HTR-8/SVneo (cell line): ENCODE results near the gene MS4A10.
A peak's percentile ranks its signal among the peaks of the same experiment; 100 is the strongest.

Experiments
- DNase-seq: peaks from one replicate; pipeline ENCODE4 v3.0.0; 2011; ENCODE audit warnings: low spot score, mixed read lengths; ENCODE audit not compliant: insufficient read length
- FAIRE-seq: peaks from 2 replicates; lab custom pipeline; 2011; peaks lifted over from hg19 to GRCh38; lab: Jason Lieb, UNC

MS4A10 gene

GRCh38 chr11:60764879-60765278 is 20.3 kb upstream of the MS4A10 start:
- no peak for FAIRE-seq
- DNase-seq, result no peak

GRCh38 chr11:60765355-60765754 is 19.8 kb upstream of the MS4A10 start:
- no peak for FAIRE-seq
- no peak for DNase-seq

- no peak for FAIRE-seq
- no peak for DNase-seq
Observed at GRCh38 chr11:60766547-60766946, 18.6 kb upstream of the MS4A10 start.

- FAIRE-seq, result no peak
Observed at GRCh38 chr11:60767388-60767811, 17.7 kb upstream of the MS4A10 start.

GRCh38 chr11:60768202-60768601 is 16.9 kb upstream of the MS4A10 start:
- FAIRE-seq (no peak), DNase-seq (no peak)

More at GRCh38 chr11:60767388-60767811, 17.7 kb upstream of the MS4A10 start:
- DNase-seq, result no peak

GRCh38 chr11:60769273-60769672 is 15.9 kb upstream of the MS4A10 start:
- no peak for DNase-seq
- FAIRE-seq, result no peak

GRCh38 chr11:60769811-60770210 is 15.3 kb upstream of the MS4A10 start:
- DNase-seq, result no peak
- no peak for FAIRE-seq

GRCh38 chr11:60771146-60771545 is 14.0 kb upstream of the MS4A10 start:
- FAIRE-seq (no peak), DNase-seq (no peak)

- no peak for DNase-seq
- no peak for FAIRE-seq
Observed at GRCh38 chr11:60771879-60772525, 13.1 kb upstream of the MS4A10 start.

- FAIRE-seq (no peak), DNase-seq (no peak)
Observed at GRCh38 chr11:60772666-60773065, 12.5 kb upstream of the MS4A10 start.

- DNase-seq, result no peak
- FAIRE-seq, result no peak
Observed at GRCh38 chr11:60774726-60775125, 10.4 kb upstream of the MS4A10 start.

- DNase-seq (peak; percentile 83), FAIRE-seq (peak; percentile 75)
Observed at GRCh38 chr11:60775420-60775961, 9.6 kb upstream of the MS4A10 start.

GRCh38 chr11:60776167-60776566 is 9.0 kb upstream of the MS4A10 start:
- no peak for DNase-seq
- FAIRE-seq, result no peak

- no peak for DNase-seq
- FAIRE-seq, result no peak
Observed at GRCh38 chr11:60777106-60777505, 8.0 kb upstream of the MS4A10 start.

GRCh38 chr11:60777572-60777971 is 7.6 kb upstream of the MS4A10 start:
- DNase-seq (peak; percentile 13), FAIRE-seq (no peak)

GRCh38 chr11:60780065-60780464 is 5.1 kb upstream of the MS4A10 start:
- FAIRE-seq (no peak), DNase-seq (no peak)

GRCh38 chr11:60780774-60781173 is 4.4 kb upstream of the MS4A10 start:
- FAIRE-seq (no peak), DNase-seq (no peak)

GRCh38 chr11:60781286-60781980 is 3.7 kb upstream of the MS4A10 start:
- FAIRE-seq, result no peak
- no peak for DNase-seq

- no peak for FAIRE-seq
- DNase-seq, result no peak
Observed at GRCh38 chr11:60781981-60782316, 3.2 kb upstream of the MS4A10 start.

- DNase-seq (no peak), FAIRE-seq (no peak)
Observed at GRCh38 chr11:60782393-60783140, 2.6 kb upstream of the MS4A10 start.

GRCh38 chr11:60783141-60783484 is 2.0 kb upstream of the MS4A10 start:
- DNase-seq (no peak), FAIRE-seq (no peak)
